IMR-90 (cell line): ENCODE measurements around the gene POLG2. TPM values are rescaled to one million over a fixed set of nuclear protein-coding genes. Genes with fewer than 3 reads are reported as not detected.
"Not testable (repeated sequence)": the region's sequence is repeated elsewhere in the genome, so short reads cannot be mapped to it uniquely, and the experiment has no call there.

ENCODE experiments used
- ATAC-seq: fragments of 200-7000 bp; cut with Tn5 transposase; 2 replicates; pipeline ENCODE4 v1.9.1; 2020; ENCODE audit warnings: low read depth, mild to moderate bottlenecking, moderate library complexity
- BruUV-seq: library from RNA; stranded (reverse); fragments of 400-500 nt; replicated peaks from 2 replicates; lab custom pipeline; 2021; lab: Mats Ljungman, UMichigan
- CTCF ChIA-PET: fragments of 300-600 bp; formaldehyde crosslinking; extraction: SDS; loops from one replicate; lab custom pipeline; 2021; ENCODE audit warnings: antibody characterized with exemption; lab: Yijun Ruan, JAX
- POLR2A ChIA-PET: fragments of 300-600 bp; sonication (Branson Sonifier 250); formaldehyde crosslinking; loops from one replicate; lab custom pipeline; 2022; ENCODE audit warnings: antibody characterized with exemption; ENCODE audit not compliant: unreplicated experiment; lab: Charles Lee
- DNase-seq: peaks from one replicate; pipeline ENCODE4 v3.0.0; 2013
- H2AFZ ChIP-seq: replicated peaks from 2 replicates; pipeline ENCODE3; 2013; ENCODE audit warnings: low read length, mild to moderate bottlenecking; ENCODE audit not compliant: poor library complexity
- H2AK5ac ChIP-seq: 2 replicates; pipeline ENCODE4 v1.6.1; 2013; ENCODE audit warnings: low read depth, low read length, inconsistent platforms
- H2AK9ac ChIP-seq: replicated peaks from 2 replicates; pipeline ENCODE3; 2013; ENCODE audit warnings: mild to moderate bottlenecking, low read depth, low read length, moderate library complexity; ENCODE audit not compliant: poor library complexity
- H2BK120ac ChIP-seq: 2 replicates; pipeline ENCODE4 v1.6.1; 2013; ENCODE audit warnings: low read depth, low read length, inconsistent platforms
- H2BK15ac ChIP-seq: 3 replicates; pipeline ENCODE4 v1.6.1; 2013; ENCODE audit warnings: low read depth, low read length, inconsistent platforms
- H2BK20ac ChIP-seq: 2 replicates; pipeline ENCODE4 v1.6.1; 2013; ENCODE audit warnings: low read depth, mild to moderate bottlenecking, inconsistent platforms, low read length, moderate library complexity
- H2BK5ac ChIP-seq: 2 replicates; pipeline ENCODE4 v1.6.1; 2013; ENCODE audit warnings: mild to moderate bottlenecking, low read depth, low read length, inconsistent platforms; ENCODE audit not compliant: poor library complexity, severe bottlenecking
- H3K14ac ChIP-seq: replicated peaks from 2 replicates; pipeline ENCODE4 v1.6.1; 2013; ENCODE audit warnings: low read depth, low read length, inconsistent platforms
- H3K18ac ChIP-seq: 2 replicates; pipeline ENCODE4 v1.6.1; 2013; ENCODE audit warnings: low read depth, low read length, control low read depth
- H3K23ac ChIP-seq: 2 replicates; pipeline ENCODE4 v1.6.1; 2013; ENCODE audit warnings: low read depth, low read length, inconsistent platforms
- H3K27ac ChIP-seq: 2 replicates; pipeline ENCODE4 v1.5.1; 2013; ENCODE audit warnings: mild to moderate bottlenecking, control low read depth, low read length; ENCODE audit not compliant: insufficient read depth
- H3K27me3 ChIP-seq: 2 replicates; pipeline ENCODE4 v1.6.1; 2013; ENCODE audit warnings: low read length; ENCODE audit not compliant: control insufficient read depth, insufficient read depth
- H3K36me3 ChIP-seq: 2 replicates; pipeline ENCODE4 v1.6.1; 2013; ENCODE audit warnings: low read length, mixed read lengths; ENCODE audit not compliant: control insufficient read depth, insufficient read depth
- H3K4ac ChIP-seq: 2 replicates; pipeline ENCODE4 v1.6.1; 2013; ENCODE audit warnings: low read depth, low read length, inconsistent platforms
- H3K4me1 ChIP-seq: 2 replicates; pipeline ENCODE4 v1.6.1; 2013; ENCODE audit warnings: low read length, mixed read lengths; ENCODE audit not compliant: control insufficient read depth, insufficient read depth
- H3K4me2 ChIP-seq: 2 replicates; pipeline ENCODE4 v1.6.1; 2013; ENCODE audit warnings: low read depth, mild to moderate bottlenecking, control low read depth, low read length, moderate library complexity
- H3K4me3 ChIP-seq: 2 replicates; pipeline ENCODE4 v1.5.1; 2013; ENCODE audit warnings: low read depth, mild to moderate bottlenecking, control low read depth, low read length, moderate library complexity; ENCODE audit not compliant: insufficient read depth
- H3K56ac ChIP-seq: 2 replicates; pipeline ENCODE4 v1.6.1; 2013; ENCODE audit warnings: low read length, inconsistent platforms; ENCODE audit not compliant: insufficient read depth; ENCODE audit errors: extremely low read depth
- H3K79me1 ChIP-seq, 2 experiments: 2 replicates each; pipeline ENCODE4 v1.6.1; 2013; ENCODE audit warnings: low read length in 2 of 2, inconsistent platforms in 1 of 2, low read depth in 1 of 2
- H3K9ac ChIP-seq: 2 replicates; pipeline ENCODE4 v1.6.1; 2013; ENCODE audit warnings: low read depth, low read length, control low read depth
- H3K9me1 ChIP-seq: 2 replicates; pipeline ENCODE4 v1.6.1; 2013; ENCODE audit warnings: low read length, inconsistent platforms; ENCODE audit not compliant: insufficient read depth
- H3K9me3 ChIP-seq: 2 replicates; pipeline ENCODE4 v1.6.1; 2013; ENCODE audit warnings: low read length; ENCODE audit not compliant: control insufficient read depth, insufficient read depth
- H4K20me1 ChIP-seq: 2 replicates; pipeline ENCODE4 v1.6.1; 2013; ENCODE audit warnings: low read length, inconsistent platforms; ENCODE audit not compliant: insufficient read depth
- H4K5ac ChIP-seq: 2 replicates; pipeline ENCODE4 v1.6.1; 2013; ENCODE audit warnings: mild to moderate bottlenecking, low read depth, low read length, control low read depth
- H4K8ac ChIP-seq, 2 experiments: 2 replicates each; pipeline ENCODE4 v1.6.1; 2013; ENCODE audit warnings: low read depth in 2 of 2, low read length in 2 of 2, control low read depth in 1 of 2, inconsistent platforms in 1 of 2
- H4K91ac ChIP-seq: 2 replicates; pipeline ENCODE4 v1.6.1; 2013; ENCODE audit warnings: low read depth, low read length, inconsistent platforms; ENCODE audit not compliant: insufficient read depth
- WGBS, 2 experiments: methylation state at CpG; one replicate each; pipeline versions ENCODE4 v1.1.5 to v1.1.7; 2013; ENCODE audit warnings: missing lambda C conversion rate in 2 of 2; ENCODE audit not compliant: insufficient read length in 1 of 2; ENCODE audit errors: extremely low coverage in 2 of 2; 5-methylcytosine and 5-hydroxymethylcytosine counted together
- dilution Hi-C: fragments of 300-500 bp; cut with HindIII; formaldehyde crosslinking; loops from one replicate; pipeline ENCODE4 v1.14.3; 2018; ENCODE audit warnings: low sequenced_read_pairs; ENCODE audit not compliant: unreplicated experiment
- in situ Hi-C: fragments of 300-500 bp; cut with MboI; formaldehyde crosslinking; loops from 3 replicates; pipeline ENCODE4 v1.14.3; 2019; ENCODE audit warnings: low sequenced_read_pairs, inconsistent platforms, mixed read lengths
- intact Hi-C: fragments of 100-400 bp; cut with micrococcal nuclease; formaldehyde crosslinking; loops from 2 replicates; pipeline ENCODE4 v1.10.0; 2022
- polyA plus RNA-seq, 3 experiments: library from polyadenylated mRNA; depleted of rRNA; stranded (reverse); fragments of >200 nt; gene quantifications; 2 replicates each; pipeline ENCODE4 v1.2.3, GENCODE V29; 2012; ENCODE audit warnings: low replicate concordance in 1 of 3
- total RNA-seq: library from RNA; depleted of rRNA; stranded (reverse); fragments of >200 nt; gene quantifications from 2 replicates; pipeline ENCODE4 v1.2.3, GENCODE V29; 2012

POLG2 gene
- total and polyA plus RNA-seq, 2 of the 4 experiments (the other 2 are of a cell fraction) = 7.0 to 7.7 TPM

GRCh38 chr17:64439521-64439920 is 57.3 kb downstream of the POLG2 start:
- peaks cover 17% of the 10 kb centered on the region for H3K9me3 ChIP-seq
- H2BK20ac ChIP-seq, intact Hi-C loops, H4K91ac ChIP-seq, POLR2A ChIA-PET, in situ Hi-C loops, H3K23ac ChIP-seq, H3K27ac ChIP-seq, H2AFZ ChIP-seq, H3K4me3 ChIP-seq, H3K14ac ChIP-seq, H4K8ac ChIP-seq, H3K56ac ChIP-seq, dilution Hi-C loops, H3K79me1 ChIP-seq, H3K9ac ChIP-seq, H2AK5ac ChIP-seq, H3K9me1 ChIP-seq, H3K4me2 ChIP-seq, H3K36me3 ChIP-seq, H4K20me1 ChIP-seq, DNase-seq, ATAC-seq, H2BK120ac ChIP-seq, H2BK15ac ChIP-seq, H3K18ac ChIP-seq, BruUV-seq, H4K5ac ChIP-seq, H3K27me3 ChIP-seq, H2BK5ac ChIP-seq, H3K4ac ChIP-seq, H3K4me1 ChIP-seq, H2AK9ac ChIP-seq, CTCF ChIA-PET: not testable (repeated sequence)
- no CpG with 5 or more reads among the region's 1 CpG for WGBS, 2 experiments
